Erythroblast (primary cell): ENCODE data around the gene ACTR3.

Experiments
- GATA1 ChIP-seq: IDR thresholded peaks from 2 replicates; pipeline ENCODE4 v1.6.1; 2011; ENCODE audit warnings: low read depth, mild to moderate bottlenecking, control low read depth, low read length, moderate library complexity
- POLR2A ChIP-seq: IDR thresholded peaks from 2 replicates; pipeline ENCODE4 v1.6.1; 2011; ENCODE audit warnings: mild to moderate bottlenecking, low read length

DNA sequence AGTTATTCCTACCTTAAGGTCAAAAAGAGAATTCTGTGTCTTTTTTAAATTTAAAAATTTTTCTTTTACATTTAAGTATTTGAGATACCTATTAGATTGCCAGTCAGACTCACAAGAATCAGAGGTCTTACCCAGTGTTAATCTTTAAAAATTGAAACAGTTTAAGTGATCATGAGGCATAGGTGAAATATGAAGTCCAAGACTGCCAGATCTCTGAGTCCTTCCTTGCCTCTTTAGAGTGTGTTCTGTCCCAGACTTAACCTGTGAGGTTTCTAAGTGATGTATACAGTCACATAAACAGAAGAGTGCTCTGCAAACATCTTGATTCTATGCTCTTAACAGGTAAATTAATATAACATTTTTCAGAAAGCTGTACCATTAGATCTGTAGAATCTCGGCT lies 40.6 kb downstream of the ACTR3 start:
- no peak for TF ChIP-seq POLR2A
- TF ChIP-seq GATA1: no peak
